Panc1 (cell line): ENCODE data around the gene EMC8. TPM values are rescaled to one million over a fixed set of nuclear protein-coding genes. Genes with fewer than 3 reads are reported as not detected.

Experiments used
- ATAC-seq: fragments of 200-7000 bp; cut with Tn5 transposase; 2 replicates; pipeline ENCODE4 v1.9.1; 2020; ENCODE audit warnings: mild to moderate bottlenecking, moderate library complexity
- BruUV-seq: library from RNA; stranded (reverse); fragments of 400-500 nt; replicated peaks from 2 replicates; lab custom pipeline; 2021; lab: Mats Ljungman, UMichigan
- CTCF ChIA-PET: fragments of 300-600 bp; sonication (Branson Sonifier 250); formaldehyde crosslinking; loops from one replicate; lab custom pipeline; 2022; ENCODE audit warnings: antibody characterized with exemption; lab: Charles Lee
- POLR2A ChIA-PET: fragments of 300-600 bp; sonication (Branson Sonifier 250); formaldehyde crosslinking; loops from one replicate; lab custom pipeline; 2022; ENCODE audit warnings: antibody characterized with exemption; lab: Charles Lee
- DNase-seq: peaks from one replicate; pipeline ENCODE4 v3.0.0-alpha.2; 2010; ENCODE audit warnings: low read depth, low spot score
- H3K27ac ChIP-seq: 2 replicates; pipeline ENCODE4 v1.5.1; 2011; ENCODE audit warnings: mild to moderate bottlenecking, low read length, inconsistent platforms
- H3K27me3 ChIP-seq: fragments of 200-500 bp; sonication (Bioruptor generic); 2 replicates; pipeline ENCODE4 v1.6.0; 2014; ENCODE audit warnings: low read length, inconsistent platforms; ENCODE audit not compliant: control insufficient read depth, insufficient read depth
- H3K36me3 ChIP-seq: fragments of 200-500 bp; sonication (Bioruptor generic); 2 replicates; pipeline ENCODE4 v1.5.1; 2014; ENCODE audit warnings: inconsistent platforms, mild to moderate bottlenecking, low read length, moderate library complexity; ENCODE audit not compliant: control insufficient read depth, insufficient read depth
- H3K4me1 ChIP-seq: 2 replicates; pipeline ENCODE4 v1.5.1; 2011; ENCODE audit warnings: inconsistent platforms, mild to moderate bottlenecking, low read length, moderate library complexity; ENCODE audit not compliant: control insufficient read depth, insufficient read depth
- H3K4me3 ChIP-seq, 2 experiments: 2 replicates each; pipeline ENCODE4 v1.5.1; 2011 to 2012; ENCODE audit warnings: low read depth in 2 of 2, low read length in 2 of 2, mild to moderate bottlenecking in 2 of 2, inconsistent platforms in 1 of 2, moderate library complexity in 1 of 2
- H3K9me3 ChIP-seq: fragments of 200-500 bp; sonication (Bioruptor generic); 2 replicates; pipeline ENCODE4 v1.5.1; 2014; ENCODE audit warnings: low read depth, mild to moderate bottlenecking, inconsistent platforms, low read length, moderate library complexity; ENCODE audit not compliant: control insufficient read depth, insufficient read depth
- CTCF ChIP-seq: fragments of 450-650 bp; IDR thresholded peaks from 2 replicates; pipeline ENCODE4 v1.5.1; 2017; ENCODE audit warnings: mild to moderate bottlenecking
- POLR2AphosphoS5 ChIP-seq: IDR thresholded peaks from 2 replicates; pipeline ENCODE4 v1.6.1; 2012; ENCODE audit warnings: mild to moderate bottlenecking, low read depth, low read length, moderate library complexity
- REST ChIP-seq, 2 experiments: IDR thresholded peaks; 2 replicates each; pipeline ENCODE4 v1.6.1; 2011 to 2012; ENCODE audit warnings: low read depth in 2 of 2, control low read depth in 1 of 2, low read length in 1 of 2, mild to moderate bottlenecking in 1 of 2, moderate library complexity in 1 of 2; ENCODE audit not compliant: insufficient read depth in 1 of 2
- SIN3A ChIP-seq: IDR thresholded peaks from 2 replicates; pipeline ENCODE4 v1.6.1; 2012; ENCODE audit warnings: low read depth, mild to moderate bottlenecking, low read length, moderate library complexity, borderline replicate concordance; ENCODE audit not compliant: insufficient read depth
- TCF7L2 ChIP-seq: IDR thresholded peaks from 2 replicates; pipeline ENCODE4 v1.6.1; 2011; ENCODE audit warnings: mild to moderate bottlenecking, low read depth, low read length, inconsistent platforms
- in situ Hi-C: cut with HindIII; loops from 2 replicates; pipeline ENCODE4 v1.10.0; 2016; ENCODE audit warnings: low sequenced_read_pairs, low pct_unique_long_range_greater_than_20kb
- intact Hi-C: fragments of 100-400 bp; cut with micrococcal nuclease; formaldehyde crosslinking; loops from one replicate; pipeline ENCODE4 v1.10.0; 2022; ENCODE audit not compliant: unreplicated experiment
- total RNA-seq: library from RNA; stranded (reverse); gene quantifications from one replicate; pipeline ENCODE4 v1.2.1, GENCODE V29; 2021; ENCODE audit not compliant: unreplicated experiment

Gene EMC8
- total RNA-seq, 1 experiment from 2014 or later = 39.1 TPM

GRCh38 chr16:85820604-85821372 is 21.4 kb upstream of the EMC8 start:
- BruUV-seq = no TSS peak
- TF ChIP-seq REST (IDR thresholded peaks at IDR 0.05; ENCODE audit: insufficient read depth in 1 of 2, low read depth in 2 of 2, low read length in 1 of 2) (no peak), TCF7L2 (no peak), POLR2AphosphoS5 (no peak), SIN3A (no peak), CTCF (no peak)
- Histone ChIP-seq H3K27me3 (no peaks in the 10 kb centered on the region), H3K4me1 (no peaks in the 10 kb centered on the region), H3K27ac (no peak overlapping the region), H3K4me3 (no peak overlapping the region), H3K9me3 (no peaks in the 10 kb centered on the region), H3K36me3 (no peaks in the 10 kb centered on the region)
- in situ Hi-C loops (no loop called here), intact Hi-C loops (loop anchor here (1.0 to 10.0 kb wide), 3 partner anchors 74 to 196 kb away; partner anchors contain the start of gene IRF8)
- CTCF ChIA-PET = interaction anchor here (0.7 to 1.5 kb wide), 6 partner anchors 14 to 195 kb away, joined by 3 to 13 read pairs (median 4); no protein-coding TSS in a partner anchor
- ATAC-seq (no peak), DNase-seq (no peak)
- POLR2A ChIA-PET = no interaction called here

GRCh38 chr16:85819771-85820170 is 20.4 kb upstream of the EMC8 start:
- H3K9me3 ChIP-seq = no peaks in the 10 kb centered on the region
- in situ Hi-C loops (no loop called here), intact Hi-C loops (loop anchor here (2.0 to 10.0 kb wide), 2 partner anchors 75 to 167 kb away; partner anchors contain the start of gene IRF8)
- peak; percentile 32; the same call in 1 of the 2 replicates for ATAC-seq
- no peaks in the 10 kb centered on the region for H3K36me3 ChIP-seq
- no peak overlapping the region for H3K4me3 ChIP-seq
- no peaks in the 10 kb centered on the region for H3K4me1 ChIP-seq
- H3K27me3 ChIP-seq = no peaks in the 10 kb centered on the region; the same call in 1 of the 2 replicates
- BruUV-seq = no TSS peak
- ChIA-PET POLR2A (interaction anchor here (0.6 kb wide), 1 partner anchor 202 kb away, joined by 5 read pairs; no protein-coding TSS in a partner anchor), CTCF (interaction anchor here (0.6 to 1.5 kb wide), 8 partner anchors 9 to 663 kb away, joined by 3 to 8 read pairs (median 4); no protein-coding TSS in a partner anchor)
- no peak for DNase-seq
- no peak overlapping the region for H3K27ac ChIP-seq
- TF ChIP-seq CTCF (no peak), REST (IDR thresholded peaks at IDR 0.05; ENCODE audit: insufficient read depth in 1 of 2, low read depth in 2 of 2, low read length in 1 of 2) (no peak), SIN3A (no peak), POLR2AphosphoS5 (no peak), TCF7L2 (no peak)
